HG03469 (cell line): Measurements from ENCODE around the gene N4BP2L2.

Experiments
- ATAC-seq: cut with Tn5 transposase; IDR thresholded peaks from one replicate; pipeline ENCODE4 v1.9.1; 2021; ENCODE audit warnings: mild to moderate bottlenecking, moderate library complexity, moderate number of reproducible peaks; ENCODE audit not compliant: unreplicated experiment

Gene N4BP2L2

GRCh38 chr13:32535115-32535514, 3.5 kb downstream of the N4BP2L2 start:
- ATAC-seq: no peak

DNA sequence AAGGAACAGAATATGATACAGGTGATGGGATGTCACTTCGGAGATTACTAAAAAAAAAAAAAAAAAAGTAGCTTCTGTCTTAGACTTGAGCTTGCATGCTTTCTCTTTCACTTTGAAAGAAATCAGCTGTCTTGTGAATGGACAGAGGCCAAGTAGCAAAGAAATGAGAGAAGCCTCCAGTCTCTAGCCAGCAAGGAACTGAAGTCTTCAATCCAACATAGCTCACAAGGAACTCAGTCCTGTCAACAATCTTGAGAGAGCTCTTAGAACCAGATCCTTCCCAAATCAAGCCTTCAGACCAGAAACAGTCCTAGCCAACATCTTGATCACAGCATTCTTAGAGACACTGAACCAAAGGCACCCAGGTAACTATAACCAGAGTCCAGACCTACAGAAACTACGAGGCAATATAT, 7.7 kb downstream of the N4BP2L2 start:
- peak; percentile 53 for ATAC-seq

DNA sequence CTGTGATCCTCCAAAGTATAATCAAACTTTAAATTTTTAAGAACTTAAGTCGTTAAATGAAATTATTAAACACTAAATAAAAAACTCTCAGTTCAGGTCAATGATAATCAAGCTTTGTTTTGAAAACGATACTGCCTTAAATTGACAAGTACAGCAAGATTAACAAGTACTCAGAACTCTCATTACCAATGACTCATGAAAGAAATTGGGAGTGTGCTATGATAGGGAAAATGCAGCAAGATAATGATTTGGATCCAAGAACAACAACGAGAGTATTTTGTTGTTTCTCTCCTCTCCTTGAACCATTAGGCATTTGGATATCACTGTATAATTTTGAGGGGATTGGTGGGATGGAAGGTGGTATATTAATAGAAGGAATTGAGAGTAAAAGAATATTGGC, 10.2 kb downstream of the N4BP2L2 start:
- no peak for ATAC-seq

GRCh38 chr13:32527151-32527550, 11.4 kb downstream of the N4BP2L2 start:
- no peak for ATAC-seq

GRCh38 chr13:32525766-32526165, 12.8 kb downstream of the N4BP2L2 start:
- ATAC-seq: no peak

DNA sequence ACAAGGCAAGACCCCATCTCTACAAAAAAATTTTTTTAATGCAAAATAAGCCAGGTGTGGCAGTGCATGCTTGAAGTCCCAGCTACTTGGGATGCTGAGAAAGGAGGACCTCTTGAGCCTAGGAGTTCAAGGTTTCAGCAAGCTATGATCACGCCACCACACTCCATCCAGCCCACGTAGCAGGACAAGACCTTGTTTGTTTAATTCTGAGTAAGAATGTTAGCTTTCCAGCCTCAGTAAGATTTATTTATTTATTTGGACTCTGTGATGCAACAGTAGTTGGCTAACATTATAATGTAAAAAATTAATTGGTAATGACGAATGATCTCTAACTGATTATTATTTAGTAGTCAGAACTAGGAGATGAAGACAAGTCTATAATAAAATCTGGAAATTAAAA, 23.3 kb downstream of the N4BP2L2 start:
- ATAC-seq: no peak

DNA sequence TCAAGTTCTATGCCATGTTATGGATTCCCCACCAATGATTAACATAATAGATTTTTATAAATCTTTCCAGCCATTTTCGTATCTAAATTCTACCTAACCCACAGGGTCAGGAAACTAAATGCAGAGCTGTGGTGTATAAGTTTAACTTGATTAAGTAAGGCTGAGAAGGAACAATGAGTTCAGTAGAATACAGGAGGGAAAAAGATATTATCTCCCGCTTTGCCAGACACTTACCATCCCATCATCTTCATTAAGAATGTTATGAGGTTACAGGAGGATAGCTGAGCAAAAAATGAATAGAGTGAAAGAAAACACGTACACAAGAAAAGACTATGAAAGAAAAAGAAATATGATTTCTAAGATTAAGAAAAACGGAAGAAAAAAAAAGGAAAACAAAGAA, 27.1 kb downstream of the N4BP2L2 start:
- no peak for ATAC-seq

- ATAC-seq: no peak
These were observed 33.7 kb downstream of the N4BP2L2 start for GRCh38 chr13:32504876-32505275.

GRCh38 chr13:32504263-32504662, 34.3 kb downstream of the N4BP2L2 start:
- no peak for ATAC-seq

DNA sequence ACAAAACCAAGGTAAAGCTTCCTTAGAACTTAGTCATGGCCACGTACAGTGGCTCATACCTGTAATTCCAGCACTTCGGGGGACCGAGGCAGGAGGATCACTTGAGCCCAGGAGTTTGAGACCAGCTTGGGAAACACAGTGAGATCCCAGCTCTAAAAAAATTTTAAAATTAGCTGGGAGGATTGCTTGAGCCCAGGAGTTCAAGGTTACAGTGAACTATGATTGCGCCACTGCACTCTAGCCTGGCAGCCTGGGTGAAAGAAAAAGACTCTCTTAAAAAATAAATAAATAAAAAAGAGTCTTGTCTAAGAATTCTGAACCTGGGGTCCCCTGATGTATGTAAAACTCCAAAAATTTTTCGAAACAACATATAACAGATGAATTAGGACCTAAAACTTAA, 34.9 kb downstream of the N4BP2L2 start:
- no peak for ATAC-seq

- no peak for ATAC-seq
These were observed 37.5 kb downstream of the N4BP2L2 start for GRCh38 chr13:32501064-32501463.

- no peak for ATAC-seq
These were observed 38.9 kb downstream of the N4BP2L2 start for GRCh38 chr13:32499538-32500210.

- no peak for ATAC-seq
These were observed 41.0 kb downstream of the N4BP2L2 start for GRCh38 chr13:32497589-32497988.

DNA sequence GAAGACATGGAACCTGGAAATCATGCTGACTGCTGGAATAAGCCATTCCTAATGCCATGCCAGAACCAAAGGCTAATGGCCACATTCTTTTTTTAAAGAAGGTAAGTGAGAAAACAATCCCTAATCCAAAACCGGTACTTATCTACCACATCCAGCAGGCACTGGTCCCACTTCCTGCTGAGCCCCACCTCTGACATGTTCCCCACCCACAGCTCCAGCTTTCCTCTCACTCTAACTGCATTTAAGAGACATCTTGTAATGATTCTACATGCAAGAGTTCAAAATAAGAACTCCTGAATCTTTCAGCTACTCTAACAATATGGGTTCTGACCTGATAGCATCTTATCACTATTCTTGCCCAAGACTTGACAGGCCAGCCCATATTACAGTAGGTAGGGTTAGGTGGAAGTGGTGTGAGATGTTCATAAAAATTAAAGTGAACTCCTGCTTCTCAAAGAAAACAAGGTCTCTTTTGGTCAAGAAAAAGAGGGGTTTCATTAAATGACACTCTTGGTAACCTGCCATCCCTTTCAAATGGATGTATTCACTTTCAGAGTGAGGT, 41.9 kb downstream of the N4BP2L2 start:
- no peak for ATAC-seq

- ATAC-seq: no peak
These were observed 42.8 kb downstream of the N4BP2L2 start for GRCh38 chr13:32495841-32496240.

DNA sequence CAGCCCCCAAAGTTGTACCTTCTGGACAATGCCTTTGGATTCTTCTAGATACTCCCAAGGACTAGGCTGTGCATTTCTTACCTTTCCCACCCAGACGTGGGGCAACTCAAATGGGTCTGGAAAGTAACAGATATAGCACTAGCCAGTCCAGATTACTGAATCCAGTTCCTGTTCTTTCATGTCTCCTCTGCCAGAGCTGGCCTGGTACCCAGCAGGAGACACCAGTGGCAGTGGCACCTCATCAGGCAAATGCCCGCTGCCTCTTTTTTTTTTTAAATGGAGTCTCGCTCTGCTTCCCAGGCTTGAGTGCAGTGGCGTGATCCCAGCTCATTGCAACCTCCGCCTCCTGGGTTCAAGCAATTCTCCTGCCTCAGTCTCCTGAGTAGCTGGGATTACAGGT, 43.2 kb downstream of the N4BP2L2 start:
- ATAC-seq: no peak

DNA sequence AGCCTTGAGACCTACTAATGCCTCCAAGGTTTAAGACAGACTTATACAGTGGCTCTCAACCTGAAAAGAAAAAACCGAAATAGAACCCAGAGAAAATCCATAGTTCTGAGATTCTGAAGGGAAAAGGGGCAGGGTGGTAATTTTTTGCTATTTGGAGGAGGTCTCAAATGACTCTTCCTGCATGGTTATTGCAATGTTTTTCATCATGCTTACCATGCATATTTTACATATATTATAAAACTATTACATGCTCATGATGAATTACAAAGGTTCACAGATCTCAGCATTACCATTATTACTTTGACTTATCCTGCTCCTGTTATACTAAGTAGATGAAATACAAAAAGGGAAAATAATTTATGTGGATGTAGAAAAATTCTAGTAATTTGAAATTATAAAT, 47.6 kb downstream of the N4BP2L2 start:
- ATAC-seq: no peak

GRCh38 chr13:32476892-32477291, 61.7 kb downstream of the N4BP2L2 start:
- ATAC-seq: no peak

DNA sequence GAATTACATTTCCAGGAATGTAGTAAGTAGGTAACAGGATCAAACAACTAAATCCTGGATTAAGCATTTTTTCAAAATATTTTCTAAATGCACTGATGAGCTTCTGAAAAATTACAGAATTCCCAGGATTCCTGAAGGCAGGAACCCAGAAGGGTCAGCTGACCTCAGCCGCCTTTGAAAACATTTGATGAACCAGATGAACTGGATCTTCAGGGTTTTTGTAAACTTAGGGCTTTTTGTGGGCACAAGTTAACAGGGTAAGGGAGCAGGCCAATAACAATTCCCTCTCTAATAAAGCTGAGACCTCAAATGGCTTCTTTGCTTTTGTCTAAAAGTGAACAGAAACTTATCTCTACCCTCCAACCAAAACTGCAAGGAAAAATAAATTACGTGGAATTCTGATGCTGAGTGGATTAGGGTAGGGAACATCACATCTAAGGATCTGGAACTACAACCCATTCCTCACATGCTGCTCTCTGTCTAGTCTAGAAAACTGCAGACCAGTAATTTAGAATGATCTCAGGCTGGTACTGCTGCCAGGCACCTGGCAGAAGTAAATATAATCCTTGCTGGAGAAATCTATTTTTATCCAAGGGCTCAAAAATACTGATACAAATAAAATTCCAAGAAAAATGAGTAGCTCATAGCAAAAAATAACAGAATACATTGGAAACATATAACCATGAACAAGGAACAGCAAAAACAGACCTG, 62.4 kb downstream of the N4BP2L2 start:
- ATAC-seq: no peak

- no peak for ATAC-seq
These were observed 63.4 kb downstream of the N4BP2L2 start for GRCh38 chr13:32474999-32475792.

GRCh38 chr13:32473650-32474049, 64.9 kb downstream of the N4BP2L2 start:
- no peak for ATAC-seq
